H9 (cell line): ENCODE measurements around the gene HS6ST1. TPM values are rescaled to one million over a fixed set of nuclear protein-coding genes. Genes with fewer than 3 reads are reported as not detected.

Source experiments
- DNase-seq: peaks from one replicate; pipeline ENCODE4 v3.0.0-alpha.2; 2017
- H2AFZ ChIP-seq: one replicate; pipeline ENCODE4 v1.6.1; 2013; ENCODE audit warnings: mild to moderate bottlenecking, low read length, control low read depth, moderate library complexity
- H2AK5ac ChIP-seq: 2 replicates; pipeline ENCODE4 v1.6.1; 2013; ENCODE audit warnings: low read length, control low read depth, mixed read lengths; ENCODE audit not compliant: insufficient read length
- H2BK120ac ChIP-seq: one replicate; pipeline ENCODE4 v1.6.1; 2013; ENCODE audit warnings: low read depth, mild to moderate bottlenecking, low read length, control low read depth, inconsistent platforms; ENCODE audit not compliant: poor library complexity, severe bottlenecking
- H2BK12ac ChIP-seq: 2 replicates; pipeline ENCODE4 v1.6.1; 2013; ENCODE audit warnings: low read length, control low read depth, mixed read lengths, low read depth; ENCODE audit not compliant: insufficient read length
- H2BK15ac ChIP-seq: 2 replicates; pipeline ENCODE4 v1.6.1; 2013; ENCODE audit warnings: low read depth, low read length, control low read depth
- H2BK20ac ChIP-seq: one replicate; pipeline ENCODE4 v1.6.1; 2013; ENCODE audit warnings: low read depth, mild to moderate bottlenecking, low read length, control low read depth, inconsistent platforms; ENCODE audit not compliant: poor library complexity, severe bottlenecking
- H2BK5ac ChIP-seq: 2 replicates; pipeline ENCODE4 v1.6.1; 2013; ENCODE audit warnings: low read length, control low read depth, mixed read lengths; ENCODE audit not compliant: insufficient read length
- H3K14ac ChIP-seq: 2 replicates; pipeline ENCODE4 v1.6.1; 2013; ENCODE audit warnings: low read length, control low read depth; ENCODE audit not compliant: insufficient read depth
- H3K18ac ChIP-seq: 2 replicates; pipeline ENCODE4 v1.6.1; 2013; ENCODE audit warnings: low read depth, mild to moderate bottlenecking, mixed read lengths, low read length, control low read depth; ENCODE audit not compliant: insufficient read length
- H3K23ac ChIP-seq: 2 replicates; pipeline ENCODE4 v1.6.1; 2013; ENCODE audit warnings: low read length, control low read depth, mixed read lengths, low read depth; ENCODE audit not compliant: insufficient read length
- H3K23me2 ChIP-seq: 2 replicates; pipeline ENCODE4 v1.6.1; 2013; ENCODE audit warnings: low read depth, mild to moderate bottlenecking, mixed read lengths, low read length, control low read depth; ENCODE audit not compliant: insufficient read length, poor library complexity, severe bottlenecking
- H3K27ac ChIP-seq: 2 replicates; pipeline ENCODE4 v1.5.1; 2013; ENCODE audit warnings: low read length, control low read depth, mixed read lengths, low read depth; ENCODE audit not compliant: insufficient read length
- H3K27me3 ChIP-seq: 2 replicates; pipeline ENCODE4 v1.6.1; 2013; ENCODE audit warnings: low read length, control low read depth, inconsistent platforms; ENCODE audit not compliant: insufficient read depth
- H3K4ac ChIP-seq: 2 replicates; pipeline ENCODE4 v1.6.1; 2013; ENCODE audit warnings: low read depth, mild to moderate bottlenecking, control low read depth, inconsistent platforms, low read length, moderate library complexity
- H3K4me1 ChIP-seq: 2 replicates; pipeline ENCODE4 v1.6.1; 2013; ENCODE audit warnings: low read length, control low read depth, inconsistent platforms; ENCODE audit not compliant: insufficient read depth
- H3K4me2 ChIP-seq: 2 replicates; pipeline ENCODE4 v1.6.1; 2013; ENCODE audit warnings: low read length, control low read depth, mixed read lengths; ENCODE audit not compliant: insufficient read length, insufficient read depth
- H3K56ac ChIP-seq: 2 replicates; pipeline ENCODE4 v1.6.1; 2013; ENCODE audit warnings: low read depth, mild to moderate bottlenecking, mixed read lengths, low read length, control low read depth; ENCODE audit not compliant: insufficient read length
- H3K79me1 ChIP-seq: 2 replicates; pipeline ENCODE4 v1.6.1; 2013; ENCODE audit warnings: low read depth, mild to moderate bottlenecking, moderate library complexity, low read length, control low read depth, inconsistent platforms; ENCODE audit not compliant: insufficient read depth, poor library complexity, severe bottlenecking
- H3K79me2 ChIP-seq: 2 replicates; pipeline ENCODE4 v1.6.1; 2013; ENCODE audit warnings: low read length, control low read depth, inconsistent platforms; ENCODE audit not compliant: insufficient read depth
- H3K9ac ChIP-seq: 2 replicates; pipeline ENCODE4 v1.6.1; 2013; ENCODE audit warnings: low read length, control low read depth, mixed read lengths; ENCODE audit not compliant: insufficient read length; ENCODE audit errors: extremely low read depth
- H3K9me3 ChIP-seq: one replicate; pipeline ENCODE4 v1.6.1; 2013; ENCODE audit warnings: low read depth, low read length, inconsistent platforms; ENCODE audit not compliant: control insufficient read depth
- H3T11ph ChIP-seq: one replicate; pipeline ENCODE4 v1.6.1; 2013; ENCODE audit warnings: mild to moderate bottlenecking, low read length, control low read depth, inconsistent platforms
- H4K20me1 ChIP-seq: one replicate; pipeline ENCODE4 v1.6.1; 2013; ENCODE audit not compliant: control insufficient read depth, insufficient read length, insufficient read depth
- H4K5ac ChIP-seq: 2 replicates; pipeline ENCODE4 v1.6.1; 2013; ENCODE audit warnings: low read depth, mild to moderate bottlenecking, mixed read lengths, low read length, control low read depth; ENCODE audit not compliant: insufficient read length
- H4K8ac ChIP-seq: replicated peaks from 2 replicates; pipeline ENCODE4 v1.6.1; 2013; ENCODE audit warnings: low read length, control low read depth, mixed read lengths, low read depth; ENCODE audit not compliant: insufficient read length
- H4K91ac ChIP-seq: 2 replicates; pipeline ENCODE4 v1.6.1; 2013; ENCODE audit warnings: low read depth, mild to moderate bottlenecking, moderate library complexity, mixed read lengths, low read length, control low read depth; ENCODE audit not compliant: insufficient read length
- H3K27ac Mint-ChIP-seq, 3 experiments: 2 replicates in 2 of 3; 3 replicates in 1 of 3; pipeline ENCODE4 v1.8.0; 2020 to 2021; ENCODE audit warnings: mixed read lengths in 3 of 3, mild to moderate bottlenecking in 1 of 3, moderate library complexity in 1 of 3
- H3K27me3 Mint-ChIP-seq: 2 replicates; pipeline ENCODE4 v1.8.0; 2021; ENCODE audit warnings: low read depth, mild to moderate bottlenecking, moderate library complexity, mixed read lengths
- H3K36me3 Mint-ChIP-seq, 3 experiments: 2 replicates in 2 of 3; 3 replicates in 1 of 3; pipeline ENCODE4 v1.8.0; 2020 to 2021; ENCODE audit warnings: low read depth in 3 of 3, mixed read lengths in 3 of 3; ENCODE audit not compliant: insufficient read depth in 1 of 3
- H3K4me1 Mint-ChIP-seq, 2 experiments: 2 replicates each; pipeline ENCODE4 v1.8.0; 2020; ENCODE audit warnings: mixed read lengths in 2 of 2
- H3K4me3 Mint-ChIP-seq, 2 experiments: 2 replicates in 1 of 2; 3 replicates in 1 of 2; pipeline ENCODE4 v1.8.0; 2020 to 2021; ENCODE audit warnings: mild to moderate bottlenecking in 2 of 2, mixed read lengths in 2 of 2, moderate library complexity in 1 of 2
- H3K9me3 Mint-ChIP-seq, 2 experiments: 2 replicates in 1 of 2; 3 replicates in 1 of 2; pipeline ENCODE4 v1.8.0; 2020; ENCODE audit warnings: mild to moderate bottlenecking in 2 of 2, mixed read lengths in 2 of 2, moderate library complexity in 1 of 2
- CTCF ChIP-seq: fragments of 200-600 bp; sonication (generic); conservative IDR thresholded peaks from 3 replicates; pipeline ENCODE4 v1.8.0; 2021; ENCODE audit warnings: antibody characterized with exemption, mild to moderate bottlenecking
- WGBS: extraction: QIAGEN DNeasy Blood & Tissue Kit; methylation state at CpG from one replicate; pipeline ENCODE4 v1.1.7; 2013; ENCODE audit warnings: missing lambda C conversion rate, low lambda C conversion rate, mixed read lengths; ENCODE audit not compliant: insufficient read length; ENCODE audit errors: extremely low coverage; 5-methylcytosine and 5-hydroxymethylcytosine counted together
- total RNA-seq: library from RNA; stranded (reverse); gene quantifications from 2 replicates; pipeline ENCODE4 v1.2.1, GENCODE V29; 2021

The HS6ST1 gene
- total RNA-seq, 1 experiment from 2014 or later, result 60.2 TPM

DNA sequence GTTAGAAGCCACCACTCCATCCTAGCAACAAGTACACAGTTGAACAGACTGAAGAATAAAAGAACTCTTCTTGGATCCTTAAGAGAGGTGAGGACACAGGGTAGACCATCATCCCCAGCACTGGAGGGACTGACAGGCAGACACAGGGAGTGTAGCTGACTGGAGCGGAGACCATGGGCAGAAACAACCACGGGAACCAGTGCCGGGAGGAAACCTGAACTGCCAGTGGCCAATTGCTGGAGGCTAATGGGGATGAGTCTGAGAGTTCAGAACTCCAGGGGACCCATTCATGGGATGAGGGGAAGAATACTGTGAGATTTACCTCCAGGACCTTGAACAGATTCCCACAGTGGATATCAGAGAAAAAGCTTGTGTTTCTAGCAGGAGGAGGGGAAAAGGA is 76.8 kb downstream of the HS6ST1 start:
- Histone ChIP-seq H2BK120ac (no peak overlapping the region), H4K8ac (no peak overlapping the region), H3K4ac (no peak overlapping the region), H2BK12ac (no peak overlapping the region), H3K4me2 (no peak overlapping the region), H4K5ac (no peak overlapping the region), H2BK20ac (no peak overlapping the region), H3K18ac (no peak overlapping the region), H3K9me3 (no peaks in the 10 kb centered on the region), H3K27me3 (no peaks in the 10 kb centered on the region), H3K14ac (no peak overlapping the region), H3K23ac (no peak overlapping the region), H3K27ac (no peak overlapping the region), H3K23me2 (no peaks in the 10 kb centered on the region), H2BK15ac (no peak overlapping the region), H2AK5ac (no peak overlapping the region), H3T11ph (no peak overlapping the region), H3K79me1 (no peaks in the 10 kb centered on the region), H3K9ac (no peak overlapping the region), H4K20me1 (no peaks in the 10 kb centered on the region), H3K56ac (no peak overlapping the region), H2BK5ac (no peak overlapping the region), H3K4me1 (0 out of 2 replicates have a peak, but pooled peaks cover 3% of the 10 kb centered on the region), H2AFZ (no peak overlapping the region), H3K79me2 (no peaks in the 10 kb centered on the region), H4K91ac (no peak overlapping the region)
- Mint-ChIP-seq H3K36me3 (no peaks in the 10 kb centered on the region), H3K4me1 (peaks cover 8 to 14% of the 10 kb centered on the region in 2 experiments), H3K4me3 (no peak overlapping the region), H3K9me3 (no peaks in the 10 kb centered on the region), H3K27ac (peak overlapping the region in 1 of 3 experiments; percentile 65; a peak in 1 of 7 replicates), H3K27me3 (no peaks in the 10 kb centered on the region; the same call in none of the 2 replicates)
- WGBS, result no CpG with 5 or more reads among the region's 3 CpGs
- DNase-seq, result no peak
- TF ChIP-seq CTCF, result no peak
